Mucosa of gallbladder (tissue), 1 donor: ENCODE data around the gene TTC9C. TPM values are rescaled to one million over a fixed set of nuclear protein-coding genes. Genes with fewer than 3 reads are reported as not detected.
A peak's percentile ranks its signal among the peaks of the same experiment; 100 is the strongest.
"Not testable (repeated sequence)": the region's sequence is repeated elsewhere in the genome, so short reads cannot be mapped to it uniquely, and the experiment has no call there.

Experiments
- DNase-seq: peaks from one replicate; pipeline ENCODE4 v3.0.0-alpha.2; 2020; ENCODE audit warnings: low spot score
- total RNA-seq: library from RNA; stranded (reverse); gene quantifications from one replicate; pipeline ENCODE4 v1.2.1, GENCODE V29; 2021
- donor health status: DM: no; HTN: no; CAD: no.

The TTC9C gene
- total RNA-seq, result 38.9 TPM

- DNase-seq, result peak; percentile 88
These were observed at the start of gene TTC9C for GRCh38 chr11:62728171-62728988. TTC9C (plus strand) TSS chr11:62728486; CDS start chr11:62728849, 363 bp downstream.

- DNase-seq, result peak; percentile 92
These were observed 49.3 kb upstream of the TTC9C start, which contains the start of gene UBXN1 for GRCh38 chr11:62678770-62679696. UBXN1 (minus strand) TSS chr11:62679073; CDS start chr11:62678923, 150 bp downstream.

GRCh38 chr11:62680825-62681240 lies 47.5 kb upstream of the TTC9C start:
- peak; percentile 62 for DNase-seq

- no peak for DNase-seq
These were observed 45.8 kb upstream of the TTC9C start for GRCh38 chr11:62682518-62682917.

GRCh38 chr11:62687508-62688396 lies 40.5 kb upstream of the TTC9C start:
- no peak for DNase-seq

GRCh38 chr11:62688491-62688890 lies 39.8 kb upstream of the TTC9C start:
- DNase-seq, result no peak

- peak; percentile 65 for DNase-seq
These were observed 38.7 kb upstream of the TTC9C start, which contains the start of gene LRRN4CL for GRCh38 chr11:62689421-62690183. LRRN4CL (minus strand) TSS chr11:62689530; CDS start chr11:62688508, 1,022 bp downstream.

GRCh38 chr11:62693624-62694023 lies 34.7 kb upstream of the TTC9C start:
- not testable (repeated sequence) for DNase-seq

- peak; percentile 77 for DNase-seq
These were observed 33.7 kb upstream of the TTC9C start for GRCh38 chr11:62694455-62695167.

GRCh38 chr11:62702246-62702645 lies 26.0 kb upstream of the TTC9C start:
- DNase-seq, result no peak

- DNase-seq, result not testable (repeated sequence)
These were observed 24.4 kb upstream of the TTC9C start for GRCh38 chr11:62703921-62704320.

- no peak for DNase-seq
These were observed 22.9 kb upstream of the TTC9C start for GRCh38 chr11:62705413-62705812.

GRCh38 chr11:62705880-62706849 lies 22.1 kb upstream of the TTC9C start:
- peak; percentile 94 for DNase-seq

GRCh38 chr11:62706850-62707247 lies 21.4 kb upstream of the TTC9C start:
- no peak for DNase-seq

- no peak for DNase-seq
These were observed 20.9 kb upstream of the TTC9C start, which contains the start of the genes BSCL2 and GNG3 for GRCh38 chr11:62707277-62707861. BSCL2 (minus strand) TSS chr11:62707424; CDS start chr11:62707195, 229 bp downstream. GNG3 (plus strand) TSS chr11:62707676; CDS start chr11:62708296, 620 bp downstream.

- no peak for DNase-seq
These were observed 19.9 kb upstream of the TTC9C start for GRCh38 chr11:62708392-62708791.

- DNase-seq, result peak; percentile 54
These were observed 19.5 kb upstream of the TTC9C start for GRCh38 chr11:62708793-62709192.
